GM12878 (cell line): ENCODE results near the gene KIRREL1. TPM values are rescaled to one million over a fixed set of nuclear protein-coding genes. Genes with fewer than 3 reads are reported as not detected.

Source experiments
- ATAC-seq: fragments of 200-7000 bp; cut with Tn5 transposase; 3 replicates; pipeline ENCODE4 v1.9.1; 2020; ENCODE audit warnings: mild to moderate bottlenecking, moderate library complexity
- BruUV-seq: library from RNA; stranded (reverse); fragments of 400-500 nt; replicated peaks from 2 replicates; lab custom pipeline; 2021; lab: Mats Ljungman, UMichigan
- CTCF ChIA-PET: fragments of 300-600 bp; sonication (Branson Sonifier 250); formaldehyde crosslinking; extraction: SDS; loops from one replicate; lab custom pipeline; 2021; ENCODE audit warnings: inconsistent platforms; lab: Yijun Ruan, JAX
- POLR2A ChIA-PET: fragments of 350-600 bp; formaldehyde crosslinking; extraction: SDS; loops from one replicate; lab custom pipeline; 2021; ENCODE audit warnings: inconsistent platforms; lab: Charles Lee
- RAD21 ChIA-PET: fragments of 300-600 bp; sonication (Branson Sonifier 250); formaldehyde crosslinking; loops from one replicate; lab custom pipeline; 2023; ENCODE audit warnings: antibody characterized with exemption; ENCODE audit not compliant: unreplicated experiment; lab: Charles Lee
- SMC1A ChIA-PET: fragments of 300-600 bp; sonication (Branson Sonifier 250); formaldehyde crosslinking; loops from one replicate; lab custom pipeline; 2023; ENCODE audit not compliant: unreplicated experiment, uncharacterized antibody; lab: Charles Lee
- DNase-seq: peaks from one replicate; pipeline ENCODE4 v3.0.0-alpha.2; 2011; ENCODE audit warnings: low read depth, low spot score
- FAIRE-seq: peaks from 3 replicates; lab custom pipeline; 2011; peaks lifted over from hg19 to GRCh38; lab: Jason Lieb, UNC
- H2AFZ ChIP-seq: 2 replicates; pipeline ENCODE4 v1.6.0; 2011; ENCODE audit warnings: low read depth, low read length, control low read depth; ENCODE audit not compliant: control insufficient read depth
- H3K27ac ChIP-seq: 2 replicates; pipeline ENCODE4 v1.5.1; 2011; ENCODE audit warnings: control low read depth; ENCODE audit not compliant: control insufficient read depth, insufficient read depth
- H3K27me3 ChIP-seq, 2 experiments: replicated peaks in 1 of 2; 2 replicates each; pipeline versions ENCODE4 v1.6.0 to v1.6.1; 2011; ENCODE audit warnings: low read length in 1 of 2; ENCODE audit not compliant: control insufficient read depth in 2 of 2, insufficient read depth in 2 of 2
- H3K36me3 ChIP-seq, 2 experiments: 2 replicates each; pipeline ENCODE4 v1.5.1; 2011; ENCODE audit warnings: low read length in 1 of 2; ENCODE audit not compliant: control insufficient read depth in 2 of 2, insufficient read depth in 2 of 2
- H3K4me1 ChIP-seq: 2 replicates; pipeline ENCODE4 v1.6.1; 2011; ENCODE audit warnings: mild to moderate bottlenecking, low read length, moderate library complexity, mixed read lengths; ENCODE audit not compliant: control insufficient read depth, insufficient read depth
- H3K4me2 ChIP-seq: 2 replicates; pipeline ENCODE4 v1.6.0; 2011; ENCODE audit warnings: control low read depth; ENCODE audit not compliant: control insufficient read depth, insufficient read depth
- H3K4me3 ChIP-seq: fragments of 200-600 bp; sonication (generic); 2 replicates; pipeline ENCODE4 v1.5.1; 2016
- H3K79me2 ChIP-seq: 2 replicates; pipeline ENCODE4 v1.6.0; 2011; ENCODE audit warnings: low read length; ENCODE audit not compliant: control insufficient read depth, insufficient read depth
- H3K9ac ChIP-seq: 2 replicates; pipeline ENCODE4 v1.8.0; 2011; ENCODE audit warnings: low read length, control low read depth, mixed read lengths; ENCODE audit not compliant: control insufficient read depth, insufficient read depth
- H3K9me3 ChIP-seq: replicated peaks from 3 replicates; pipeline ENCODE4 v1.5.1; 2011; ENCODE audit warnings: mild to moderate bottlenecking, low read length; ENCODE audit not compliant: control insufficient read depth, insufficient read depth
- H4K20me1 ChIP-seq: 2 replicates; pipeline ENCODE4 v1.6.0; 2011; ENCODE audit not compliant: control insufficient read depth, insufficient read depth
- ASH2L ChIP-seq: fragments of 300-600, 200-600 bp; sonication (generic); IDR thresholded peaks from 2 replicates; pipeline ENCODE4 v1.6.1; 2017; ENCODE audit warnings: low read depth, mild to moderate bottlenecking, borderline replicate concordance
- E4F1 ChIP-seq: fragments of 450-650 bp; IDR thresholded peaks from 2 replicates; pipeline ENCODE4 v1.6.1; 2018; ENCODE audit warnings: borderline replicate concordance, mild to moderate bottlenecking; ENCODE audit not compliant: partially characterized antibody
- GATAD2B ChIP-seq: fragments of 450-650 bp; conservative IDR thresholded peaks from 2 replicates; pipeline ENCODE4 v1.6.1; 2017; ENCODE audit warnings: low read depth, mild to moderate bottlenecking, moderate library complexity
- MYC ChIP-seq: IDR thresholded peaks from 2 replicates; pipeline ENCODE4 v1.6.1; 2011; ENCODE audit warnings: mild to moderate bottlenecking, low read length, moderate library complexity, inconsistent platforms; ENCODE audit not compliant: insufficient read depth, insufficient replicate concordance, insufficient read length, severe bottlenecking
- NFIC ChIP-seq: IDR thresholded peaks from 2 replicates; pipeline ENCODE4 v1.6.1; 2012; ENCODE audit warnings: low read depth, mild to moderate bottlenecking, inconsistent platforms, low read length, moderate library complexity
- NFXL1 ChIP-seq: fragments of 450-650 bp; IDR thresholded peaks from 2 replicates; pipeline ENCODE4 v1.6.1; 2017; ENCODE audit warnings: antibody characterized with exemption, mild to moderate bottlenecking, borderline replicate concordance
- RELA ChIP-seq: fragments of 450-650 bp; IDR thresholded peaks from 2 replicates; pipeline ENCODE4 v1.8.0; 2014; ENCODE audit warnings: borderline replicate concordance; ENCODE audit not compliant: partially characterized antibody
- SIX5 ChIP-seq: IDR thresholded peaks from 2 replicates; pipeline ENCODE4 v1.6.1; 2011; ENCODE audit warnings: mild to moderate bottlenecking, low read depth, low read length, moderate library complexity; ENCODE audit not compliant: severe bottlenecking
- USF1 ChIP-seq: IDR thresholded peaks from 2 replicates; pipeline ENCODE4 v1.6.1; 2011; ENCODE audit warnings: borderline replicate concordance, low read depth, mild to moderate bottlenecking, moderate library complexity, mixed read lengths, low read length; ENCODE audit not compliant: insufficient read depth; ENCODE audit errors: extremely low read length
- WGBS: methylation state at CpG from one replicate; pipeline ENCODE4 v1.1.6; 2016; ENCODE audit warnings: low lambda C conversion rate; ENCODE audit not compliant: insufficient replicate concordance, insufficient coverage; ENCODE audit errors: missing lambda C conversion rate; 5-methylcytosine and 5-hydroxymethylcytosine counted together
- in situ Hi-C: fragments of 300-500 bp; cut with MboI; formaldehyde crosslinking; loops from 9 replicates; pipeline ENCODE4 v1.14.3; 2018; ENCODE audit warnings: mixed read lengths
- intact Hi-C: fragments of 100-400 bp; cut with micrococcal nuclease; formaldehyde crosslinking; loops from one replicate; pipeline ENCODE4 v1.14.2; 2022; ENCODE audit not compliant: unreplicated experiment
- polyA plus RNA-seq, 11 experiments: library from polyadenylated mRNA; depleted of rRNA in 4 of 11; unstranded in 6 of 11; stranded (reverse) in 5 of 11; fragments of >200 nt; fragmentation: Nextera tagmentation in 4 of 11; fragmentation: Illumina TruSeq in 1 of 11; extraction: Ambion mirVana in 4 of 11; extraction: Trizol in 1 of 11; gene quantifications; 1 replicate in 1 of 11; 2 replicates in 10 of 11; pipeline versions ENCODE4 v1.2.1 to v1.2.3, GENCODE V29; 2011 to 2016; ENCODE audit warnings: inconsistent platforms in 2 of 11, missing spikeins in 2 of 11, low read depth in 1 of 11
- total RNA-seq, 4 experiments: library from RNA; depleted of rRNA in 3 of 4; stranded (reverse); fragments of >200 nt in 3 of 4; fragmentation: Illumina TruSeq in 1 of 4; extraction: Trizol in 1 of 4; gene quantifications; 2 replicates each; pipeline versions ENCODE4 v1.2.1 to v1.2.3, GENCODE V29; 2013 to 2021

The KIRREL1 gene
- total and polyA plus RNA-seq, 10 of the 15 experiments (the other 5 are each of a cell fraction or from before 2014, with no cell fraction given): 0.15 TPM; not detected in 9

GRCh38 chr1:158105352-158106095 lies 112.1 kb downstream of the KIRREL1 start (continued):
- TF ChIP-seq E4F1: no peak
- TF ChIP-seq MYC: no peak
- no peak for TF ChIP-seq USF1
- no peak for TF ChIP-seq GATAD2B

- ChIA-PET RAD21 (no interaction called here), SMC1A (interaction anchor here (0.9 kb wide), 1 partner anchor 10 kb away, joined by 4 read pairs; no protein-coding TSS in a partner anchor)
- no peak overlapping the region for H3K27ac ChIP-seq
- no peaks in the 10 kb centered on the region for H3K79me2 ChIP-seq
- FAIRE-seq (no peak), ATAC-seq (no peak)
- no peak overlapping the region for H3K4me2 ChIP-seq
- H3K27me3 ChIP-seq: peaks cover under 1 to 6% of the 10 kb centered on the region in 2 experiments
- no peaks in the 10 kb centered on the region for H4K20me1 ChIP-seq
- H2AFZ ChIP-seq: no peak overlapping the region
- intact Hi-C loops: no loop called here
- TF ChIP-seq RELA: no peak
- TF ChIP-seq SIX5: no peak
- TF ChIP-seq ASH2L: no peak
- no peak for TF ChIP-seq NFXL1
- no peak for TF ChIP-seq NFIC
- TF ChIP-seq, all 136 proteins: peak for 0
- in situ Hi-C loops: no loop called here
- POLR2A ChIA-PET: no interaction called here
- CTCF ChIA-PET: interaction anchor here (0.6 to 2.3 kb wide), 5 partner anchors 12 to 103 kb away, joined by 4 to 10 read pairs (median 5); no protein-coding TSS in a partner anchor
- no TSS peak for BruUV-seq
- Histone ChIP-seq H3K9ac (no peak overlapping the region), H3K4me1 (no peaks in the 10 kb centered on the region), H3K4me3 (no peak overlapping the region), H3K36me3 (no peaks in the 10 kb centered on the region), H3K9me3 (peaks cover 2% of the 10 kb centered on the region; the same call in 1 of the 3 replicates)
- 3% methylated on average over 2 of the region's 2 CpGs for WGBS
- no peak for DNase-seq
Observed at GRCh38 chr1:158107916-158108315, 114.5 kb downstream of the KIRREL1 start.
